Measurements from ENCODE around the gene SLX9.
"Not testable (repeated sequence)": the region's sequence is repeated elsewhere in the genome, so short reads cannot be mapped to it uniquely, and the experiment has no call there.

Gene SLX9

DNA sequence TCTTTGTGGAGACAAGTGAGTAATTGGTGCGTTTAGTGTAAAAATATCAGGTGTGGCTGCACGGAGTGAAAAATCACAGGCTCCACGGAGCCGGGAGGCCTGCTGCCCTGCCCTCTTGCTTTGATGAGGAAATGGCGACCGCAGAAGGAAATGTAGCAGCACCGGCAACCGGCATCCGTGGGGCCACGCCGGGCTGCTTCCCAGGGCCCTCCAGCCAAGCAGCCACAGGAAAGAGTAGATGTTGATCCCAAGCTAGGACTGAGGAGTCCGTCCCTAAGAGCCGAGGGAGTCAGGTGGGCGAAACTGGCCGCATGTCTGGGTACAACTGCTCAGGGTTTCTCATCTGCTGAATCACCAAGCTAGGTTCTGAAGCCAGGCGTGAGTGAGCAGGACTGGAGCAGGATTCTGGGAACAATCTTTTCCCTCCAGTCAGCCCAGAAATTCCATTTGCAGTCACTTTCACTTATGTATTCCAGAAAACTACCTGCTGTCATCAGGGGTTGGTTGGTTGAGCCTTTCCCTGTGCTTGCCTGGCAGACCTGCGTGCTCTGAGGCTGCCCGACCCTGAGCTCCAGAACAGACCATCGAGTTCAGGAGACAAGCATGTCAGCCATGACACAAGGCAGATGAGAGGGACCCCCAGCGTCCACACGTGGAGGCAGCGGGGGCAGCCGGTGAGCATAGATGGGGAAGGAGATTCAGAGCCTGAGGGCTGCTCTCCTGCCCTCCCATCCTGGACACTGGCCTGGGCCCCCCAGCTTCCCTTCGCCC lies 13.3 kb upstream of the SLX9 start:
- no peak for DNase-seq
- TF ChIP-seq GATA1 (IDR thresholded peaks at IDR 0.05; ENCODE audit: low read depth, low read length) (no peak), POLR2A (IDR thresholded peaks at IDR 0.05; ENCODE audit: low read length) (no peak)

DNA sequence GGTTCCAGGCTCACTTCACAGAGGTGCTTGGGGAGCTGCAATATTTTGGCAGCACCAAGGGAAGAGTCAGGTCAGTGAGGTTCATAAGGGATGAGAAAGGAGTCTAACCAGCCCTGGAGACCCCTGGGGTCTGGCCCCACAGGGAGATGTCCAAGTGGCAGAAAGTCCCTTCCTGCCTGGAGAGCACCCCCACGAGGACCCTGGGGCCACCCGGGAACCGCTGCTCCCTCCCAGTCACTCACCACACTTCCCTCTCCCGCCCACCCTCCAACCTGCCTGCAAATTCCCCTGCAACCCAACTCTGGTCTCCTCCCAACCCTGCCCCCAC lies 12.6 kb upstream of the SLX9 start:
- DNase-seq: no peak
- no peak for TF ChIP-seq POLR2A (IDR thresholded peaks at IDR 0.05; ENCODE audit: low read length)
- TF ChIP-seq GATA1 (IDR thresholded peaks at IDR 0.05; ENCODE audit: low read depth, low read length): no peak

DNA sequence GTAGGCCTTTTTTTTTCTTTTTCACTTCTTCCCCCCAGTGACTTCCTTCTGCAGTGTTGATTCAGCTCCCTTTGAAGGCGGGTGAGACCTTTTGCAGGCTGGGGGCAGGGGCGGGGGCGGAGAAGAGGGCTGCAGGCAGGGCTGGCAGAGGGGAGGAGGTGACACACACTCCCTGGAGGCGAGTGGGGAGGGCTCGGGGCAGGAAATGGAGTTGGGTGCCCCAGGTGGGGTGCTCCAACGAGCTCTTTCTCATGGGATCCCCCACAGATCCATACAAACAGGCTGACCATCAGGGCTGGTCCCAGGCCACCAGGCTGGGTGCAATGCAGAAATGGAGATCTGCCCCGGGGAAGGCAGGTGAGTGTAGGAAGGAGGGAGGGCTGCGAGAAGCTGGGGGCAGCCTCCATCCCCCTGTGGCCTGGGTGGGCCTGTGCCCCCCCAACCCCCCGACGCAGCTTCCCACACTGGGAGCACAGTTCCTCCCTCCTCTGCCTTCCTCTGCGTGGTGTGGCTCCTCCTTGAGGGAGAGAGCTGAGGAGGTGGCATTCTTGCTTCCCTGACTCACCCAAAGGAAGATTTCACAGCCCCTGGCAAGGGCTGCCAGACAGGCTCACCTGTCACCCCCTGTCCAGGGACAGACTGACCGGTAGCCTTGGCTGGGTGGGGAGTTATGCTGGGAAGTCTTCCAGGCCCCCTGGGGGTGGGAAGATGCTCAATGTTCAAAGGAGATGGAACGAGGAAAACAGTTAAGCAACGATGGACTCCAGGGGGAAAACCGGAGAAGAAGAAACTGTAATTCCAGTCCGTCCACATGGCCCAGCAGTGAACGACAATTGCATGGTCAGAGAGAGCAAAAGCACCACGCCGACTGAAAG lies 12.0 kb upstream of the SLX9 start:
- TF ChIP-seq POLR2A (IDR thresholded peaks at IDR 0.05; ENCODE audit: low read length) (no peak), GATA1 (IDR thresholded peaks at IDR 0.05; ENCODE audit: low read depth, low read length) (no peak)

DNA sequence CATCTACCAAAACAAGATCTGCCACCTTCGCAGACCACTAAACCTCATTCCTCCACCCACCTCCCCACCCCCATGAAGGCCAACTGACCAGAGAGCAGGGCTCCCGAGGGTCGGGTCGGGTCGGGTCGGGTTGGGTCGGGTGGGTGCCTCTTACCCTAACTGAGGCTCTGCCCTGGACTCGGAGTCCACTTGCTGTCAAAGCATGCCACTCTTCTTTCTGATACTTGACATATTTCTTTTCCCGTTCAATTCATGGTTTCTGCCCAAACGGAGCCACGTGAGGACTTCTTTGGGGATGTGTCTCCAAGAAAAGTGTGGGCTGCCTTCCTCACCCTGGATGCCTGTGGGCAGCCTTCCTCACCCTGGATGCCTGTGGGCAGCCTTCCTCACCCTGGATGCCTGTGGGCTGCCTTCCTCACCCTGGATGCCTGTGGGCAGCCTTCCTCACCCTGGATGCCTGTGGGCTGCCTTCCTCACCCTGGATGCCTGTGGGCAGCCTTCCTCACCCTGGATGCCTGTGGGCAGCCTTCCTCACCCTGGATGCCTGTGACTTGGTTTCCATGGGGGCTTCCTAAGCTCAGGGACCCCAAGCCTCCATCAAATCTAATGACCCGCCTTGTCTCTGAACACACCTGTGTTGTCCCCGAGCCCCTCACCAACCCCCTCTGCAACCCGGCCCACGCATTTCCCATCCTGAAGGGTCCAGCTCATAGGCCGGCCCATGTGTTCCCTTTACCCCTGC lies 11.2 kb upstream of the SLX9 start:
- DNase-seq: not testable (repeated sequence)

More for the DNA sequence above, 12.0 kb upstream of the SLX9 start:
- DNase-seq: no peak

DNA sequence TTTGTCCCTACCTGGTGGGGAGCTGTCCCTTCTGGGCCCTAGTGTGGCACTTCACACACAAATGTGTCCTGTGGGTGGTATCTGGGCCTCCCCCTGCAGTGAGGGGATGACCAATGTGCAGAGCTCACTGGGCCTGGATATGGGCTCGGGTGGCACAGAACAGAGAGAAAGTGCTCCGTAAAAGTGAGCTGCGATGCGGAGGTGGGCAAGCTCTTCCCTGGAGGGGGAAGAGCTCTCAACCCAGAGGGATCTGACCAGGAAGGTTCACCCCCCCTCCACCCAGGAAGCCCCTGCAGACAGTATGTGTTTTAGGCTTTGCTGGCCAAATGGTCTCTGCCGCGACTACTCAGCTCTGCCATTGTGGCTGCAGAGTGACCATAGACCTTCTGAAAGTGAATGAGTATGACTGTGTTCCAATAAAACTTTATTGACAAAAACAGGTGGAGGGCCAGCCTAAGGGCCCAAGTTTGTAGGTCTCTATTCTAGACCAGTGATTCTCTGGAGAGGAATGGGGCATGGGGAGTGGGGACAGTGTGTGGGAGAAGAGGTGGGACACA lies 10.5 kb upstream of the SLX9 start:
- TF ChIP-seq GATA1 (IDR thresholded peaks at IDR 0.05; ENCODE audit: low read depth, low read length) (no peak), POLR2A (IDR thresholded peaks at IDR 0.05; ENCODE audit: low read length) (no peak)
- no peak for DNase-seq

DNA sequence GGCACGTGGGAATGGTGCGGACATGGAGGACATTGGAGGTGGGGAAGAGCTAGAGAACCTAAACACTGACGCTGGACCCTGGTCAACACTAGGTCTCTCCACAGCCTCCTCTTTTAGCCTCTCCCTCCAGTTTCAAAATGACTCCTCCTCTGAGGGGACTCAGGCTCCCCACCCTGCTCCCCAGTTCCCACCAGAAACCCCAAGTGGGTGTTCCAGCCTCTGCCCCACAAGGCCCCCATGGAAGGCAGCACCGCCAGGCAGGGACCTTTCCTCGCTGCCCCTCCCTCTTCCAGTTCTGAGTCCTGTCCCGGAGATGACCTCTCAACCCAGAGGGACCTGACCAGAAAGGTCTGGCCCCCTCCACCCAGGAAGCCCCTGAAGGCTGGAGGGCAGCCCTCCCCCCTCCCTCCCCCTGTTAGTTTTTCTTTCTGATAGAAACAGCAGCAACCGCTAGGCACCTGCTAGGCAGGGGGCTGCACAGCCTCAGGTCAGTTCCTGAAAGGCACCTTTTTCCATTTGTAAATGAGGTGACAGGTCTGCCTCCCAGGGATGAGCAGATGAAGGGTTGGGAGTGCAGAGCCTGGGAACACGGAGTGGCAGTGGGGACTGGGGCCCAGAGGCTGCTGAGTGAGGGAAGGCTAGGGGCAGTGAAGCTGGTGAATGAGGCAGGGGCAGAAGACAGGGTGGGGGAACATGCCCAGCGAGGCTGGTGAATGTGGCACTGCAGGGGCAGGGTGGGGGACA lies 9.9 kb upstream of the SLX9 start:
- no peak for DNase-seq

DNA sequence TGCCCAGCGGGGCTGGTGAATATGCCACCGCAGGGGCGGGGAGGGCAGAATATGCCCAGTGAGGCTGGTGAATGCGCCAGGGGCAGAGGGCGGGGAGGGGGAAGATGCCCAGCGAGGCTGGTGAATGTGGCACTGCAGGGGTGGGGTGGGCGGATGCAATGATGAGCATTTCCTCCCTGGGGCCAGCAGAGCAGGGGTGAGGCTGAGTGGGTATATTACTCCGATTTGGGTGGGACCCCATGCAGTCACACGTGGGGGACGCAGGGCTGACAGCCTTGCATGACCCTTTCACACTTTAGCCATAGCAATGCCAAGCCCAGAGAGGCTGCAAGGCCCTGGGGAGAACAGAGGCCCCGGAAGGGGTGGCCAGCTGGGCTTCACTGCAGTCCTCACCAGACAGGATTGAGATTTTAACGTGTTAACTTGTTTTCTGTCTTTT lies 9.3 kb upstream of the SLX9 start:
- TF ChIP-seq POLR2A (IDR thresholded peaks at IDR 0.05; ENCODE audit: low read length) (no peak), GATA1 (IDR thresholded peaks at IDR 0.05; ENCODE audit: low read depth, low read length) (no peak)
- DNase-seq: no peak

More for the DNA sequence above, 9.9 kb upstream of the SLX9 start:
- TF ChIP-seq GATA1 (IDR thresholded peaks at IDR 0.05; ENCODE audit: low read depth, low read length): no peak

DNA sequence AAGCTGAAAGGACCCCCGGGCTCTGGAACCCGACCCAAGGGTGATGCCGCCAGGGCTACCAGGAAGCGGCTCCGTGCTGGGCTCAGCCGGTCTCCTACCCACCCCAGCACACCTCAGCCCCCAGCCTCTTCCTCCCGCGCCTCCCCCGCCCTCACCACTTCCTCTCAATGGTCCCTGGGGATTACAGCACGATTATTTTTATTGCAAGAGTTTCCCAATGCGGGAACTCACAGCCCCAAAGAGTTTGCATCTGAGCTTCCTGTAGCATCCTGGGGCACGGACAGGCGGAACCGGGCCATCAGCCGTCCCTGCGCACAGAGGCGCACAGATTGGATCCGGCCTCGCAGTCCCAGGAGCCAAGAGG lies 8.7 kb upstream of the SLX9 start:
- no peak for TF ChIP-seq POLR2A (IDR thresholded peaks at IDR 0.05; ENCODE audit: low read length)
- DNase-seq: no peak

DNA sequence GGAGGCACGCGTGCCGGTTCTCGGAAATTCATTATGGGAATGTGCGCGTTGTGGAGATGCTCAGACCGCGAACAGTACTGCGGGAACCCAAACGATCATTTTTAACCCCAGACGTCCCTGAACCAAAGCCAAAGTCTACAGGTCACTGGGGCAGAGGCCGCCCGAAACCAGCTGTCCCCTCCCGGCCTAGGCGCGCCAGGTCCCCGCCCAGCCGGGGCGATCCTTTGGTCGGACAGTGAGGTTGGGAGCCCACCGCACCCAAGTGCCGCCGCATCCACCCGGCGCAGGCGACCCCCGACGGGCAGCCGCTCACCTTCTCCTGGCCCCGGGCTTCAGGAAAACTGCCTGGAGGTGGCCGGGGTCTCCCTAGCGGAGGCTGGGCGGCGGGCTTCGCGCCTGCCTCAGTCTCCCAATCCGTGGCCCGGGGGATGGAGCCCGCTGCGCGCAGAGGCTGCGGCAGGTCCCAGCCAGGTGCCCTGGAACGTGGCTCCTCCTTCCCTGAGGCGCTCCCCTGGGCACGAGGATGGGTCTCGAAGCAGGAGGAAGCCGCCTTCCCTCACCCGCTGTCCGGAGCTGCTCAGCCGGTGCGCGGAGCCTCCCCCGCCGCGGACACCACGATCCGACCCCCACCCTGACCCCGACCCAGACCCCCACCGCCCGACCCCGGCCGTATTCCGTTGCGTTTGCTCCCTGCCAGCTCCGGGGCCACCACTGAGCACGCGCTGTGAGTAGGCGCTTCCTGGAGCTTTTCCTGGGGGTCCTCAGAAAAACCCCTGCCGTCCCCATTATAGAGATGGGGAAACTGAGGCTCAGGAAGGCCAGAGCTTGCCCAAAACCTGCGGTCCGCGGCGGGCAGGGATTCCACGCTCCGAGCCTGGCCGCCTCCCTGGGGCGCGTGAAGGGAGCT lies 8.1 kb upstream of the SLX9 start:
- no peak for DNase-seq
- TF ChIP-seq POLR2A (IDR thresholded peaks at IDR 0.05; ENCODE audit: low read length) (no peak), GATA1 (IDR thresholded peaks at IDR 0.05; ENCODE audit: low read depth, low read length) (no peak)

DNA sequence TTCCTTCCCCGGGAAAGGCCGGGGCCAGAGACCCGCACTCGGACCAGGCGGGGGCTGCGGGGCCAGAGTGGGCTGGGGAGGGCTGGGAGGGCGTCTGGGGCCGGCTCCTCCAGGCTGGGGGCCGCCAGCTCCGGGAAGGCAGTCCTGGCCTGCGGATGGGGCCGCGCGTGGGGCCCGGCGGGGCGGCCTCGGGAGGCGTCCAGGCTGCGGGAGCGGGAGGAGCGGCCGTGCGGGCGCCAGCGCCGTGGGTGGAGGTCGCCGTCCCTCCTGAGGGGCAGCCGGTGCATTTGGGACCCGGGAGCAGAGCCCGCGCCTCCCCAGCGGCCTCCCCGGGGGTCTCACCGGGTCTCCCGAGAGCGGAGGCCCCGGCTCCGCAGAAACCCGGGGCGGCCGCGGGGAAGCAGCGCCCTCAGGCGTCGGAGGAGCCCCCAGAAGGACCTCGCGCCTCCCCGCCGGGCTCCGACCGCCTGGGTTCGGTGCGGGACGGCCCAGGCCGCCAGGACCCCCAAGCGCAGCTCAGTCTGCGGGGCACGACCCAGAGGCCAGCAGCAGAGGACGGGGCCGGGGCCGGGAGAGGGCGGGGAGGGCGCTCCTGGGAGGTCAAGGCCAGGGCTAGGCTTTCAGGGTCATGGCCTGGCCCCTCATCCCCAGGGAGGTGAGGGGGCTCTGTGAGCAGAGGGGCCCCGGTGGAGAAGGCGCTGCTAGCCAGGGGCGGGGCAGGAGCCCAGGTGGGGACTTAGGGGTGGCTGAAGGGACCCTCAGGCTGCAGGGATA lies 7.2 kb upstream of the SLX9 start:
- peak in 1 of 2 experiments; percentile 47 for DNase-seq

DNA sequence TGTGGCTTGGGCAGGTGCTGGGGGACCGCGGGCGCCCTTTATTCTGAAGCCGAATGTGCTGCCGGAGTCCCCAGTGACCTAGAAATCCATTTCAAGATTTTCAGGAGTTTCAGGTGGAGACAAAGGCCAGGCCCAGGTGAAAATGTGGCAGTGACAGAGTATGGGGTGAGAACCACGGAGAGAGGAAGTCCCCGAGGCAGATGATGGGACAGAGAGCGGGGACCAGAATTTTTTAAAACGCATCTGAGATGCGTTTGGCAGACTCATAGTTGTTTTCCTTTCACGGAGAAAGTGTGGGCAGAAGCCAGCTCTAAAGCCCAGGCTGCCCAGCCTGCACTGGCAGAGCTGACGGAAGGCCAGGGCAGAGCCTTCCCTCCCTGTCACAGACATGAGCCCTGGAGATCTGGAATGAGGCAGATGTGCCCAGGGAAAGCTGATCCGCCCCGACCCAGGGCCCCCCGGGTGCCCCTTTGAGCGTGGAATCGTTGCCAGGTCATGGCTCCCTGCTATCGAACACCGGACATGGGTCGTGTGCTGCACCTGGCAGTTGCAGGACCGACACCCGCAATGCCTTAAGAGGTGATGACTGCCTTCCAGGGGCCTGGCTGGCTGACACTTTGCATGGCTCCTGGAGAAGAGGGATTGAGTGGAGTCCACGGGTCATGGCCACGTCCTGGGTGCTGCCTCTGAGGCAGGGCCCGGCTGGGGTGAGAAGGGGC lies 6.5 kb upstream of the SLX9 start:
- TF ChIP-seq POLR2A (IDR thresholded peaks at IDR 0.05; ENCODE audit: low read length) (no peak), GATA1 (IDR thresholded peaks at IDR 0.05; ENCODE audit: low read depth, low read length) (no peak)
- no peak for DNase-seq

More for the DNA sequence above, 7.2 kb upstream of the SLX9 start:
- TF ChIP-seq POLR2A (IDR thresholded peaks at IDR 0.05; ENCODE audit: low read length) (no peak), GATA1 (IDR thresholded peaks at IDR 0.05; ENCODE audit: low read depth, low read length) (no peak)

Data from erythroblast (primary cell).